ENCODE results near the gene FRAS1. TPM values are rescaled to one million over a fixed set of nuclear protein-coding genes. Genes with fewer than 3 reads are reported as not detected.

The FRAS1 gene
- total and polyA plus RNA-seq, 2 of the 8 experiments (the other 6 are each of a cell fraction or from before 2014, with no cell fraction given), result 38.5 to 109 TPM

DNA sequence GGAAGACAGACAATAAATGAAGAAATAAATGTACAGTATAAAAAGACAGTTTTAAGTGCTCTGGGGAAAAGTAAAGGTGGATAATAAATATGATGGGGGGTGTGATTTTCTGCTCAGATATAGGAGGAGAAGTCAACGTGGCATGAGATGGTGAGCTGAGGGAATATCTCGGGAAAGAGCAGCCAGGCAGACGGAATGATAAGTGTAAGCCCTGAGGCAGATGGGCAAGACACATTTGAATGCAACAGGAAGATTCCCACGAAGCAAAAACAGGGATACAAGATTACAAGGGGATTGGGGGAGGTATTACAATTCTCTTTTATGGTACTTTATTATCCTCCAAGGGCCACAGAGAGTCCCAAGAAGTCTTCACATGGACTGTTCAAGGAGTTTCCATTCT, 505.6 kb downstream of the FRAS1 start (continued):
- TF ChIP-seq NANOG (IDR thresholded peaks at IDR 0.05; ENCODE audit: insufficient read depth, low read depth, low read length, poor library complexity, severe bottlenecking), result no peak
- no peak for TF ChIP-seq KDM4A (IDR thresholded peaks at IDR 0.05; ENCODE audit: low read depth, low read length, severe bottlenecking)
- TF ChIP-seq GABPA (IDR thresholded peaks at IDR 0.05; ENCODE audit: borderline replicate concordance, insufficient read depth, low read length), result no peak
- TF ChIP-seq EGR1 (IDR thresholded peaks at IDR 0.05; ENCODE audit: borderline replicate concordance, low read depth, low read length), result no peak
- no peak for TF ChIP-seq JUN (IDR thresholded peaks at IDR 0.05; ENCODE audit: low read depth, low read length)
- no peak for TF ChIP-seq JUND (IDR thresholded peaks at IDR 0.05; ENCODE audit: low read length)

Data from H1 (cell line).